NB4 (cell line): ENCODE data around the gene ZNF235.
"Not testable (repeated sequence)": the region's sequence is repeated elsewhere in the genome, so short reads cannot be mapped to it uniquely, and the experiment has no call there.

Source experiments
- CTCF ChIP-seq: IDR thresholded peaks from one replicate; pipeline ENCODE4 v1.5.1; 2012; ENCODE audit warnings: low read depth, low read length
- MAX ChIP-seq: IDR thresholded peaks from 2 replicates; pipeline ENCODE4 v1.6.1; 2011; ENCODE audit warnings: low read depth, low read length

GRCh38 chr19:44253392-44253791, 51.4 kb downstream of the ZNF235 start:
- TF ChIP-seq MAX, CTCF: not testable (repeated sequence)
